Suprapubic skin (tissue), 4 donors: Measurements from ENCODE around the gene TNRC6B. TPM values are rescaled to one million over a fixed set of nuclear protein-coding genes. Genes with fewer than 3 reads are reported as not detected.

Experiments
- DNase-seq, 2 donors: peaks; one replicate each; pipeline ENCODE4 v3.0.0-alpha.2; 2019; ENCODE audit warnings: low spot score in 2 of 2
- H3K27ac ChIP-seq: fragments of 200-600 bp; sonication (generic); one replicate; pipeline ENCODE4 v1.5.1; 2019
- H3K27me3 ChIP-seq: fragments of 200-600 bp; sonication (generic); one replicate; pipeline ENCODE4 v1.5.1; 2019
- H3K36me3 ChIP-seq: fragments of 200-600 bp; sonication (generic); one replicate; pipeline ENCODE4 v1.5.1; 2019
- H3K4me1 ChIP-seq: fragments of 200-600 bp; sonication (generic); one replicate; pipeline ENCODE4 v1.5.1; 2019
- H3K4me3 ChIP-seq: fragments of 200-600 bp; sonication (generic); one replicate; pipeline ENCODE4 v1.5.1; 2019; ENCODE audit warnings: mild to moderate bottlenecking
- H3K9me3 ChIP-seq: fragments of 200-600 bp; sonication (generic); one replicate; pipeline ENCODE4 v1.5.1; 2019
- CTCF ChIP-seq, 2 donors: fragments of 200-600 bp in 1 of 2; fragments of 450-650 bp in 1 of 2; sonication (generic) in 1 of 2; IDR thresholded peaks; one replicate each; pipeline ENCODE4 v1.5.1; 2016 to 2019; ENCODE audit warnings: antibody characterized with exemption in 2 of 2, mild to moderate bottlenecking in 1 of 2, moderate library complexity in 1 of 2
- EP300 ChIP-seq: sonication (generic); formaldehyde crosslinking; IDR thresholded peaks from one replicate; pipeline ENCODE4 v1.6.1; 2017; ENCODE audit warnings: antibody characterized with exemption
- POLR2A ChIP-seq, 2 donors: fragments of 450-650 bp; IDR thresholded peaks; one replicate each; pipeline ENCODE4 v1.6.1; 2017; ENCODE audit warnings: antibody characterized with exemption in 2 of 2, mild to moderate bottlenecking in 2 of 2, moderate library complexity in 2 of 2
- POLR2AphosphoS5 ChIP-seq, 3 donors: sonication (generic); formaldehyde crosslinking; IDR thresholded peaks; one replicate each; pipeline ENCODE4 v1.6.1; 2017; ENCODE audit warnings: antibody characterized with exemption in 3 of 3
- WGBS: methylation state at CpG from one replicate; pipeline ENCODE4 v1.1.5; 2018; 5-methylcytosine and 5-hydroxymethylcytosine counted together
- total RNA-seq, 4 donors: library from RNA; depleted of rRNA; stranded (reverse); fragments of >200 nt; gene quantifications; one replicate each; pipeline ENCODE4 v1.1.0, GENCODE V29; 2016

Gene TNRC6B
- total RNA-seq, 4 donors from 2014 or later, result 44.2 to 179 (median 55.5) TPM

GRCh38 chr22:40235308-40235707 lies 57.6 kb downstream of the TNRC6B start:
- Histone ChIP-seq H3K4me3 (no peak overlapping the region), H3K4me1 (peaks cover 33% of the 10 kb centered on the region), H3K27ac (no peak overlapping the region), H3K27me3 (no peaks in the 10 kb centered on the region), H3K36me3 (peaks cover 17% of the 10 kb centered on the region), H3K9me3 (no peaks in the 10 kb centered on the region)
- WGBS, result 50% methylated on average over 5 of the region's 5 CpGs
- DNase-seq, result no peak
- TF ChIP-seq POLR2AphosphoS5 (IDR thresholded peaks at IDR 0.05) (no peak), CTCF (IDR thresholded peaks at IDR 0.05) (no peak), POLR2A (IDR thresholded peaks at IDR 0.05) (no peak), EP300 (no peak)

- DNase-seq, result no peak
- Histone ChIP-seq H3K9me3 (no peaks in the 10 kb centered on the region), H3K27me3 (no peaks in the 10 kb centered on the region), H3K36me3 (peaks cover 15% of the 10 kb centered on the region), H3K27ac (no peak overlapping the region), H3K4me3 (no peak overlapping the region), H3K4me1 (peaks cover 37% of the 10 kb centered on the region)
- 52% methylated on average over 4 of the region's 4 CpGs for WGBS
- no peak for TF ChIP-seq POLR2A (IDR thresholded peaks at IDR 0.05)
- no peak for TF ChIP-seq CTCF (IDR thresholded peaks at IDR 0.05)
- TF ChIP-seq POLR2AphosphoS5 (IDR thresholded peaks at IDR 0.05), result no peak
- TF ChIP-seq EP300, result no peak
Measured at GRCh38 chr22:40236131-40236665, 58.5 kb downstream of the TNRC6B start.

DNA sequence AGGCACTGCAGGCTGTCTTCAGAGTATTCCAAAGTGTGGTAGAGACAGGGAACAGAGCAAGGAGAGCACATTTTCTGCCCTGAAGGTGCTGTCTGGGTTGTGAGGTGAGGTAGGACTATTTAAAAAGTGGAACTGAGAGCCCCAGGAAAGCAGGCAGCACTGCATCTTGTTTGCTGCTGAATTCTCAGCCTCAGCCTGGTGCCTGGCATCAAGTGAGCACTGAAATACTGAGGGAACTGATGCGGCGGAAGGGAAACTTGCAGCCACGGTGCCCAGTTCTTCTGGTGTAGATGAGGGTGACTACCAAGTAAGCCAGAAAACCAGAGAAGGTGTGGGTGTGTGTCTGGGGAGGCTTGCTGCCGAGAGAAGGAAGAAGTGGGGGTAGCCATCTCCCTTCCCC lies 59.5 kb downstream of the TNRC6B start:
- TF ChIP-seq POLR2A (IDR thresholded peaks at IDR 0.05), result no peak
- no peak for TF ChIP-seq POLR2AphosphoS5 (IDR thresholded peaks at IDR 0.05)
- no peak for TF ChIP-seq EP300
- H3K9me3 ChIP-seq, result no peaks in the 10 kb centered on the region
- no peak overlapping the region for H3K27ac ChIP-seq
- no peak overlapping the region for H3K4me3 ChIP-seq
- 94% methylated on average over 4 of the region's 4 CpGs for WGBS
- no peak for DNase-seq
- H3K27me3 ChIP-seq, result no peaks in the 10 kb centered on the region
- peaks cover 37% of the 10 kb centered on the region for H3K4me1 ChIP-seq
- peaks cover 9% of the 10 kb centered on the region for H3K36me3 ChIP-seq

DNA sequence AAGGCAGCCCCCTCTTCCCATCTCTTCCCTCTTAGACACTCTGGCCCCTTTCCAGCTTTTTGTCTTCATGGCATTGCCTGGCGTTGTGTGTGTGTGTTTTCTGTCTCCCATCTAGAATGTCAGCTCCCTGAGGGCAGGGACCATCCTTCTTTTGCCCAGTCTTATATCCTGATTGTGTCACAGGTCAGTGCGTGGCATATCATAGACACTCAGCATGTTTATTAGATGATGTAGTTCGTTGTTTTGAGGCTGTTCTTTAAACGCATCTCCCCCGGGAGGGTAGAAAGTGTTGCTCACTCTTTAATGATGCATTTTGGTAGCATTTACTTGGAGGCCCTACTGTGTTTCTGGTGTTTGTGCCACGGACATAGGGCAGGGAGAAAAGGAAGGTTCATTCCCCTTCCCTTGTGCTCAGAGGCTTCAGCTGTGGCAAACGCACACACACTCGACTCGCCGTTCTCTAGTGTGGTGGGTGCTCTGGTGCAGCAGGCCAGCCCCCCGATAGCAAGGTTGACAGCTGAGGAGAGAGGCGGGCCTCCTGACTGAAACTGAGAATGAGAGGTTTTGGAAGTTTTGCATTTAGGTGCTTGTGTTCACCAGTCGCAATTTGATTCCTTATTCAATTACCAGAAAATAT lies 60.2 kb downstream of the TNRC6B start:
- H3K9me3 ChIP-seq, result no peaks in the 10 kb centered on the region
- no peaks in the 10 kb centered on the region for H3K27me3 ChIP-seq
- peaks cover 3% of the 10 kb centered on the region for H3K36me3 ChIP-seq
- no peak for DNase-seq
- peaks cover 37% of the 10 kb centered on the region for H3K4me1 ChIP-seq
- WGBS, result 86% methylated on average over 13 of the region's 13 CpGs
- no peak overlapping the region for H3K4me3 ChIP-seq
- H3K27ac ChIP-seq, result peak overlapping the region; percentile 64
- TF ChIP-seq POLR2AphosphoS5 (IDR thresholded peaks at IDR 0.05) (no peak), EP300 (no peak)

- peak in 1 of 2 donors; percentile 67 for DNase-seq
- no peaks in the 10 kb centered on the region for H3K9me3 ChIP-seq
Measured at GRCh38 chr22:40238425-40239344, 61.0 kb downstream of the TNRC6B start.

More at GRCh38 chr22:40238425-40239344, 61.0 kb downstream of the TNRC6B start:
- WGBS, result 65% methylated on average over 16 of the region's 16 CpGs
- H3K4me1 ChIP-seq, result peaks cover 38% of the 10 kb centered on the region
- TF ChIP-seq CTCF (IDR thresholded peaks at IDR 0.05) (no peak), POLR2AphosphoS5 (IDR thresholded peaks at IDR 0.05) (no peak), POLR2A (IDR thresholded peaks at IDR 0.05) (no peak), EP300 (no peak)
- H3K27ac ChIP-seq, result peak overlapping the region; percentile 64
- H3K4me3 ChIP-seq, result no peak overlapping the region
- H3K27me3 ChIP-seq, result no peaks in the 10 kb centered on the region
- H3K36me3 ChIP-seq, result no peaks in the 10 kb centered on the region
